WERI-Rb-1 (cell line): ENCODE measurements around the gene SLC46A1.

ENCODE experiments used
- DNase-seq: peaks from one replicate; pipeline ENCODE4 v3.0.0-alpha.2; 2020
- H3K27ac ChIP-seq: fragments of 250-450 bp; sonication (Bioruptor Pico); 2 replicates; pipeline ENCODE4 v1.5.1; 2020; ENCODE audit warnings: mild to moderate bottlenecking, moderate library complexity
- H3K27me3 ChIP-seq: fragments of 250-450 bp; sonication (Bioruptor Pico); 2 replicates; pipeline ENCODE4 v1.5.1; 2021; ENCODE audit warnings: mild to moderate bottlenecking, low read depth, moderate library complexity; ENCODE audit not compliant: insufficient read depth, severe bottlenecking
- H3K36me3 ChIP-seq: fragments of 250-450 bp; sonication (Bioruptor Pico); 2 replicates; pipeline ENCODE4 v1.5.1; 2020; ENCODE audit warnings: mild to moderate bottlenecking, moderate library complexity
- H3K4me3 ChIP-seq: 2 replicates; pipeline ENCODE4 v1.5.1; 2011; ENCODE audit warnings: low read depth, mild to moderate bottlenecking, control low read depth, low read length
- H3K9me3 ChIP-seq: fragments of 250-450 bp; sonication (Bioruptor Pico); 2 replicates; pipeline ENCODE4 v1.5.1; 2021; ENCODE audit warnings: mild to moderate bottlenecking, moderate library complexity; ENCODE audit not compliant: severe bottlenecking
- TF ChIP-seq, protein P1 (sequence below): IDR thresholded peaks from 2 replicates; pipeline ENCODE4 v1.5.1; 2011; ENCODE audit warnings: low read depth, mild to moderate bottlenecking, control low read depth, inconsistent platforms, low read length

SLC46A1 gene

DNA sequence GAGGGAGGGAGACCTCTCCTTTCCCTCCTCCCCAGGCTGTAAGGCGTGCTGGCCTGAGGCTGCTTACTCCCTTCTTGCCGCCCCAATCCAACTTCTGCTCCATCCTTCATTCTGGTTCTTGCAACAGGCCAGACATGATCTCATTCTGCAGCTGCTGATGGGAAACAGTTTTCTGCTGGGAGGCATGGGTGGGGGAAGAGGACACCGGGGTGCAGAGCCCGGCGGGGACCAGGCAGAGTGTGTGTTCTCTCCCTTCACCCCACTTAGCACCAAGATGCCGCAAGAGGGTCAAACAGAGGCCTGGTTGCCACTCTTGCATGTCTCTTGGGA is 33.1 kb downstream of the SLC46A1 start:
- H3K4me3 ChIP-seq: peak overlapping the region; percentile 92
- peak overlapping the region; percentile 82; the same call in 1 of the 2 replicates for H3K27ac ChIP-seq

DNA sequence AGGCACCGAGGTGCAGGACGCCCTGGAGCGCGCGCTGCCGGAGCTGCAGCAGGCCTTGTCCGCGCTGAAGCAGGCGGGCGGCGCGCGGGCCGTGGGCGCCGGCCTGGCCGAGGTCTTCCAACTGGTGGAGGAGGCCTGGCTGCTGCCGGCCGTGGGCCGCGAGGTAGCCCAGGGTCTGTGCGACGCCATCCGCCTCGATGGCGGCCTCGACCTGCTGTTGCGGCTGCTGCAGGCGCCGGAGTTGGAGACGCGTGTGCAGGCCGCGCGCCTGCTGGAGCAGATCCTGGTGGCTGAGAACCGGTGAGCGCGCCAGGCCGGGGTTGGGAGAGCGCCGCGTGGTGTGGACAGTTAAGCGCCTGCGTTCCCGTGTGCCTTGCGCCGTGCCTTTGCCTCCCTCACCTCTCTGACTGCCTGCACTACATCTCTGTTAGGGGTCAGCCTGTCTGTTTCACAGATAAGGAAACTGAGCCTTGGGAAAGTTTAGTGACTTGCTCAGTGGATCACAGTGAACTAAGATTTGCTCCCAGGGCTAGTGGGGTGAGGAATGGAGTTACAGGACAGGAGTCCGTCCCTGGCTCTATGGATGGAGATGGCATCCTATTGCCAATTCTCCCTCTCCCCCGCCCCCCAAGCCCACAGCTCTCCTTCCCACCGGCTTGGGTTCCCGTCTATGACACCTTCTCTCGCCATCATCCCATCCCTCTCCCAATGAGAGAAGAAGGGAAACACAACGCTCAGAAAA is 33.6 kb downstream of the SLC46A1 start:
- Histone ChIP-seq H3K27me3 (no peaks in the 10 kb centered on the region), H3K27ac (peak overlapping the region; percentile 82), H3K9me3 (no peaks in the 10 kb centered on the region), H3K4me3 (peak overlapping the region; percentile 92), H3K36me3 (peaks cover 8% of the 10 kb centered on the region)
- peak; percentile 46 for DNase-seq
- TF ChIP-seq, protein P1, sequence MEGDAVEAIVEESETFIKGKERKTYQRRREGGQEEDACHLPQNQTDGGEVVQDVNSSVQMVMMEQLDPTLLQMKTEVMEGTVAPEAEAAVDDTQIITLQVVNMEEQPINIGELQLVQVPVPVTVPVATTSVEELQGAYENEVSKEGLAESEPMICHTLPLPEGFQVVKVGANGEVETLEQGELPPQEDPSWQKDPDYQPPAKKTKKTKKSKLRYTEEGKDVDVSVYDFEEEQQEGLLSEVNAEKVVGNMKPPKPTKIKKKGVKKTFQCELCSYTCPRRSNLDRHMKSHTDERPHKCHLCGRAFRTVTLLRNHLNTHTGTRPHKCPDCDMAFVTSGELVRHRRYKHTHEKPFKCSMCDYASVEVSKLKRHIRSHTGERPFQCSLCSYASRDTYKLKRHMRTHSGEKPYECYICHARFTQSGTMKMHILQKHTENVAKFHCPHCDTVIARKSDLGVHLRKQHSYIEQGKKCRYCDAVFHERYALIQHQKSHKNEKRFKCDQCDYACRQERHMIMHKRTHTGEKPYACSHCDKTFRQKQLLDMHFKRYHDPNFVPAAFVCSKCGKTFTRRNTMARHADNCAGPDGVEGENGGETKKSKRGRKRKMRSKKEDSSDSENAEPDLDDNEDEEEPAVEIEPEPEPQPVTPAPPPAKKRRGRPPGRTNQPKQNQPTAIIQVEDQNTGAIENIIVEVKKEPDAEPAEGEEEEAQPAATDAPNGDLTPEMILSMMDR: no peak

More for the DNA sequence above, 33.1 kb downstream of the SLC46A1 start:
- no peaks in the 10 kb centered on the region for H3K27me3 ChIP-seq
- no peak for DNase-seq
- H3K9me3 ChIP-seq: no peaks in the 10 kb centered on the region
- H3K36me3 ChIP-seq: peaks cover 8% of the 10 kb centered on the region
- TF ChIP-seq, protein P1: no peak

DNA sequence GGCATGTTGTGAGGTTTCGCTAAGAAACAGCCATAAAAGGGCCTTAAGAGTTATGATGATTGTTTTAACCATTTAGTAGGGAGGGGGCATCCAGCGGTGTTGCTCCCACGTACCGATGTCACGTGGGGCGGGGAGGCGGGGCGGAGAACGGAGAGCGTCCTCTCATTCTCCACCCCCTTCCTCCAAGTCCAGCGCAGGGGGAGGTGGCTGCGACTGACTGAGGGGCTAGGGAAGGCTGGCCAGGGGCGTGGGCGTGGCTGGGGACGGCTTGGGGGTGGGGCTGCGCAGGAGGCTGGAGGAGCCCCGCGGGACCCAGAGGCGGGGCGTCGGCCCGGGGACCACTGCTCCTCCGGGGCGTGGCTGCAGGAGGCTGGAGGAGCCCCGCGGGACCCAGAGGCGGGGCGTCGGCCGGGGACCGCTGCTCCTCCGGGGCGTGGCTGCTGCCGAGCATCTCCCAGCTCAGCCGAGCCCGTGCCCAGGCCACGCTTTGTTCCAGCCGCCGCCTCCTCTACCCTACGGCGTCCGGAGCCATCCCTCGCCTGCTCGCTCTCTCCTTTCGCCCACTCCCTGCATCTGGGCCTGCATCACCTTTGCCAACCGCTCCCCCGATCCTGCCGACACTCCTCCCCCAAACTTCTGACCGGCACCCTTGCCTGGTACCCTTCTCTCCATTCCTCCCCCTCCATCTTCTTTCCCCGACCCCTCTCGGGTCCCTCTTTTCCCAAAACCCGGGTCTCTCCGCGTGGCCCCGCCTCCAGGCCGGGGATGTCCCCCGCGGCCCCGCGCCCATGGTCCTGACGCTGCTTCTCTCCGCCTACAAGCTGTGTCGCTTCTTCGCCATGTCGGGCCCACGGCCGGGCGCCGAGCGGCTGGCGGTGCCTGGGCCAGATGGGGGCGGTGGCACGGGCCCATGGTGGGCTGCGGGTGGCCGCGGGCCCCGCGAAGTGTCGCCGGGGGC is 34.5 kb downstream of the SLC46A1 start, which contains the start of gene SARM1:
Gene SARM1, plus strand, starts transcription at position 450 of the 958 bp plus-strand sequence. Its CDS starts 339 bp downstream, at position 789.
- H3K27ac ChIP-seq: peak within 1 kb of the TSS; percentile 82
- no peaks in the 10 kb centered on the region for H3K27me3 ChIP-seq
- peaks cover 8% of the 10 kb centered on the region for H3K36me3 ChIP-seq
- peak within 1 kb of the TSS; percentile 92 for H3K4me3 ChIP-seq
- DNase-seq: peak; percentile 98
- TF ChIP-seq, protein P1: no peak
- H3K9me3 ChIP-seq: no peaks in the 10 kb centered on the region

DNA sequence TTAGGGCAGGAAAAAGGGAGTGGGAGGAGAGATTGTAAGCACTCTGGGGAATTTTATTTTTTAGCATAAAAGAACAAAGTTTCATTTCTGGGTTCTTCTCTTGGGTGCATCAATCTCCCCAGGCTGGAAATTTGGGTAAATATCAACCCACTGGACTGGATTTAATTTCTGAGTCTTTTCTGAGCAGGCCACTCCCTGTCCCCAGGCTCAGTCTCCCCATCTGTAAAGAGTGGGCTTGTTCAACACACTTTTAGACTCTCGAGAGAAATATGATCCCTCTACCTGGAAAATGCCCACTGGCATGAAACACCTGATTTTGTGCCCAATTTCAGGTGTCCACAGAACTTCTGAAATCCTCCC is 35.3 kb downstream of the SLC46A1 start:
- Histone ChIP-seq H3K27ac (peak overlapping the region; percentile 80), H3K4me3 (peak overlapping the region; percentile 34), H3K36me3 (peaks cover 8% of the 10 kb centered on the region), H3K9me3 (no peaks in the 10 kb centered on the region), H3K27me3 (no peaks in the 10 kb centered on the region)
- TF ChIP-seq, protein P1: no peak
- no peak for DNase-seq

DNA sequence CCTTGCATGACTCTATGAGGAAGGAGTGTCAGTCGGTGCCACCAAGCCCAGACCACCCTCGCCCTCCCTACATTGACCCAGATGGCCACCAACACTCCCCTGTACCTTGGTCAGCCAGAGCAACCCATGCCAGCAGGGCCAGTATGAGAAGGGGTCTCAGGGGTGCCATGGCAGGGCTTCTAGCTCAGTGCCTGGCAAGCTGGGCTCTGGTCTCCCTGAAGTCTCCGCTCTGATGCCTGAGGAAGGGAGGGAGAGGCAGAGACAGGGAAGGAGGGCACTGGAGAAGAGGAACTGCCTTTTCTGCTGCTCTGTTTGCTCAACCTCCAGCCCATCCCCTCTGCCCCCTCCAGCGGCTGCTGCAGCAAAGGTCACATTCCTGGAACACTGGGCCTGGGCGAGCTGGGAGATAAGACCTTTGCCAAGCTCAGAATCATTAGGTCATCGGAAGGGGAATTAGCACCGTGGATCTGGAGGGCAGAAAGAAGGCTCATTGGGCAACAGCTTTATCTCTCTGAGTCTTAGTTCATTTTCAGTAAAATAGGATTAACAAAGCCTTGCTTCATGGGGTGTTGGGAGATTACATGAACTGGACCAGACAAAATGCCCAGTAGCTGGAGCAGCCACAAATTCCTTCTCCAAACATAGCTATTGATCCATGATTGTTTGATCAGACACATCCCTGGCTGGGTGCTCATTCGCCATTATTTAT is 35.8 kb downstream of the SLC46A1 start, which contains the start of gene VTN:
Gene VTN, minus strand, starts transcription at position 273 of the 709 bp plus-strand sequence. Its CDS starts 104 bp downstream, at position 169.
- DNase-seq: peak; percentile 90
- Histone ChIP-seq H3K9me3 (no peaks in the 10 kb centered on the region), H3K27me3 (no peaks in the 10 kb centered on the region), H3K27ac (peak within 1 kb of the TSS; percentile 80), H3K4me3 (peak within 1 kb of the TSS; percentile 34), H3K36me3 (peaks cover 8% of the 10 kb centered on the region)
- TF ChIP-seq, protein P1: peak; percentile 46
